B cell (primary cell): ENCODE measurements around the gene ZNF534. TPM values are rescaled to one million over a fixed set of nuclear protein-coding genes. Genes with fewer than 3 reads are reported as not detected.
"Not testable (repeated sequence)": the region's sequence is repeated elsewhere in the genome, so short reads cannot be mapped to it uniquely, and the experiment has no call there.

Source experiments
- ATAC-seq: fragments of 200-7000 bp; cut with Tn5 transposase; one replicate; pipeline ENCODE4 v1.10.0; 2021; ENCODE audit warnings: low read depth, mild to moderate bottlenecking, moderate number of reproducible peaks, moderate library complexity
- CTCF ChIA-PET: fragments of 350-600 bp; sonication (Branson Sonifier 250); formaldehyde crosslinking; loops from one replicate; lab custom pipeline; 2021; ENCODE audit warnings: antibody characterized with exemption, inconsistent platforms; lab: Charles Lee
- POLR2A ChIA-PET: fragments of 350-600 bp; sonication (Branson Sonifier 250); formaldehyde crosslinking; loops from one replicate; lab custom pipeline; 2021; ENCODE audit warnings: antibody characterized with exemption; lab: Charles Lee
- DNase-seq: peaks from one replicate; pipeline ENCODE4 v3.0.0; 2013
- H2AFZ ChIP-seq: 2 replicates; pipeline ENCODE4 v1.6.1; 2012; ENCODE audit warnings: mild to moderate bottlenecking, low read depth, low read length; ENCODE audit not compliant: insufficient read depth, poor library complexity, severe bottlenecking
- H3K27ac ChIP-seq, 2 donors: 1 replicate in 1 of 2; 2 replicates in 1 of 2; pipeline ENCODE4 v1.5.1; 2012 to 2013; ENCODE audit warnings: low read length in 2 of 2, mild to moderate bottlenecking in 2 of 2, moderate library complexity in 1 of 2
- H3K27me3 ChIP-seq, 4 experiments: fragments of 200-600 bp in 1 of 4; sonication (generic) in 1 of 4; replicated peaks in 1 of 4; 1 replicate in 2 of 4; 2 replicates in 2 of 4; pipeline versions ENCODE4 v1.6.1 to v1.7.0; 2013 to 2016; ENCODE audit warnings: low read length in 3 of 4, mild to moderate bottlenecking in 2 of 4, mixed read lengths in 1 of 4, moderate library complexity in 1 of 4; ENCODE audit not compliant: insufficient read depth in 4 of 4, control insufficient read depth in 3 of 4; ENCODE audit errors: control extremely low read depth in 1 of 4
- H3K36me3 ChIP-seq, 2 experiments: replicated peaks in 1 of 2; 1 replicate in 1 of 2; 2 replicates in 1 of 2; pipeline versions ENCODE4 v1.6.1 to v1.7.1; 2013; ENCODE audit warnings: low read length in 1 of 2; ENCODE audit not compliant: insufficient read depth in 2 of 2, control insufficient read depth in 1 of 2; ENCODE audit errors: control extremely low read depth in 1 of 2, extremely low read depth in 1 of 2
- H3K4me1 ChIP-seq, 2 donors: fragments of 200-600 bp in 1 of 2; sonication (generic) in 1 of 2; 1 replicate in 1 of 2; 2 replicates in 1 of 2; pipeline versions ENCODE4 v1.5.1 to v1.6.1; 2013 to 2017; ENCODE audit warnings: low read length in 2 of 2; ENCODE audit not compliant: control insufficient read depth in 2 of 2, insufficient read depth in 2 of 2
- H3K4me2 ChIP-seq: replicated peaks from 2 replicates; pipeline ENCODE3; 2012; ENCODE audit warnings: mild to moderate bottlenecking, low read depth, low read length; ENCODE audit not compliant: poor library complexity, severe bottlenecking
- H3K4me3 ChIP-seq, 5 experiments: fragments of 200-600 bp in 1 of 5; sonication (generic) in 1 of 5; 1 replicate in 3 of 5; 2 replicates in 2 of 5; pipeline versions ENCODE4 v1.5.1 to v1.7.0; 2011 to 2016; ENCODE audit warnings: low read length in 4 of 5, mild to moderate bottlenecking in 4 of 5, low read depth in 2 of 5, control low read depth in 1 of 5, moderate library complexity in 1 of 5; ENCODE audit not compliant: insufficient read depth in 1 of 5; ENCODE audit errors: control extremely low read depth in 1 of 5, extremely low read depth in 1 of 5
- H3K79me2 ChIP-seq: fragments of 200-600 bp; sonication (generic); one replicate; pipeline ENCODE4 v1.6.0; 2016; ENCODE audit warnings: low read length; ENCODE audit not compliant: control insufficient read depth, insufficient read depth
- H3K9ac ChIP-seq: fragments of 200-600 bp; sonication (generic); 2 replicates; pipeline ENCODE4 v1.6.1; 2017; ENCODE audit warnings: mild to moderate bottlenecking, low read length, moderate library complexity
- H3K9me3 ChIP-seq, 3 donors: one replicate each; pipeline versions ENCODE4 v1.6.1 to v1.7.1; 2013; ENCODE audit warnings: low read length in 2 of 3; ENCODE audit not compliant: control insufficient read depth in 2 of 3, insufficient read depth in 1 of 3; ENCODE audit errors: control extremely low read depth in 1 of 3
- H4K20me1 ChIP-seq: 2 replicates; pipeline ENCODE4 v1.6.0; 2012; ENCODE audit warnings: mild to moderate bottlenecking, low read length; ENCODE audit not compliant: insufficient read depth, control insufficient read depth, poor library complexity, severe bottlenecking
- H3K27ac Mint-ChIP-seq: one replicate; pipeline ENCODE4 v1.8.0; 2021; ENCODE audit warnings: mixed read lengths
- H3K27me3 Mint-ChIP-seq: one replicate; pipeline ENCODE4 v1.8.0; 2021; ENCODE audit warnings: mixed read lengths
- H3K4me1 Mint-ChIP-seq: one replicate; pipeline ENCODE4 v1.8.0; 2021; ENCODE audit warnings: mixed read lengths
- H3K4me3 Mint-ChIP-seq: one replicate; pipeline ENCODE4 v1.8.0; 2021; ENCODE audit warnings: mixed read lengths
- H3K9me3 Mint-ChIP-seq: one replicate; pipeline ENCODE4 v1.8.0; 2022; ENCODE audit warnings: mixed read lengths; ENCODE audit not compliant: insufficient read depth
- EZH2 ChIP-seq: IDR thresholded peaks from 2 replicates; pipeline ENCODE4 v1.6.1; 2012; ENCODE audit warnings: borderline replicate concordance, low read depth, mild to moderate bottlenecking, moderate library complexity, low read length; ENCODE audit not compliant: insufficient read depth, poor library complexity, severe bottlenecking
- WGBS: methylation state at CpG from one replicate; pipeline ENCODE4 v1.1.5; 2013; ENCODE audit warnings: missing lambda C conversion rate; ENCODE audit not compliant: insufficient coverage; 5-methylcytosine and 5-hydroxymethylcytosine counted together
- intact Hi-C: fragments of 100-400 bp; cut with micrococcal nuclease; formaldehyde crosslinking; loops from one replicate; pipeline ENCODE4 v1.10.0; 2022
- polyA plus RNA-seq: library from polyadenylated mRNA; depleted of rRNA; stranded (reverse); fragments of >200 nt; gene quantifications from 2 replicates; pipeline ENCODE4 v1.2.3, GENCODE V29; 2012
- total RNA-seq, 2 donors: library from RNA; stranded (reverse); fragments of 120-200 nt in 1 of 2; gene quantifications; 1 replicate in 1 of 2; 2 replicates in 1 of 2; pipeline versions ENCODE4 v1.2.3 to v1.2.4, GENCODE V29; 2013 to 2022
- TF ChIP-seq, protein P1 (sequence below): fragments of 200-600 bp; IDR thresholded peaks from one replicate; pipeline ENCODE4 v1.8.0; 2022; ENCODE audit warnings: antibody characterized with exemption, mild to moderate bottlenecking

The ZNF534 gene
- total and polyA plus RNA-seq, 2 donors (not counting 1 experiment from before 2014, with no cell fraction given): 0.04 TPM; not detected in 1

DNA sequence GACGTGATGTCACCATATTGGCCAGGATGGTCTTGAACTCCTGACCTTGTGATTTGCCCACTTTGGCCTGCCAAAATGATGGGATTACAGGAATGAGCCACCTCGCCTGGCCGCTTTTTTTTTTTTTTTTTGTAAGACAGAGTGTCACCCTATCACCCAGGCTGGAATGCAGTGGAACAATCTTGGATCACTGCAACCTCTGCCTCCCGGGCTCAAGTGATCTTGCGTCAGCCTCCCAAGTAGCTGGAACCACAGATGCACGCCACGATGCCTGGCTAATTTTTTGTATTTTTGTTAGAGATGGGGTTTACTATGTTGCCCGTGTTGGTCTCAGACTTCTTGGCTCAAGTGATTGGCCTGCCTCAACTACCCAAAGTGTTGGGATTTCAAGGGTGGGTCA lies 69.6 kb downstream of the ZNF534 start:
- no peak overlapping the region for H2AFZ ChIP-seq
- Mint-ChIP-seq H3K4me3 (no peak overlapping the region), H3K4me1 (no peaks in the 10 kb centered on the region), H3K9me3 (peaks cover 20% of the 10 kb centered on the region), H3K27me3 (no peaks in the 10 kb centered on the region), H3K27ac (no peak overlapping the region)
- no peak overlapping the region for H3K4me2 ChIP-seq
- H3K79me2 ChIP-seq: no peaks in the 10 kb centered on the region
- WGBS: 98% methylated on average over 8 of the region's 8 CpGs
- H3K4me1 ChIP-seq: no peaks in the 10 kb centered on the region
- H3K27me3 ChIP-seq: no peaks in the 10 kb centered on the region
- no peak overlapping the region for H3K27ac ChIP-seq
- CTCF ChIA-PET: no interaction called here
- H3K4me3 ChIP-seq: no peak overlapping the region
- peaks cover 0 to 81% (median 6%) of the 10 kb centered on the region in 3 donors for H3K9me3 ChIP-seq
- H3K9ac ChIP-seq: no peak overlapping the region
- TF ChIP-seq EZH2: no peak
- TF ChIP-seq, protein P1, sequence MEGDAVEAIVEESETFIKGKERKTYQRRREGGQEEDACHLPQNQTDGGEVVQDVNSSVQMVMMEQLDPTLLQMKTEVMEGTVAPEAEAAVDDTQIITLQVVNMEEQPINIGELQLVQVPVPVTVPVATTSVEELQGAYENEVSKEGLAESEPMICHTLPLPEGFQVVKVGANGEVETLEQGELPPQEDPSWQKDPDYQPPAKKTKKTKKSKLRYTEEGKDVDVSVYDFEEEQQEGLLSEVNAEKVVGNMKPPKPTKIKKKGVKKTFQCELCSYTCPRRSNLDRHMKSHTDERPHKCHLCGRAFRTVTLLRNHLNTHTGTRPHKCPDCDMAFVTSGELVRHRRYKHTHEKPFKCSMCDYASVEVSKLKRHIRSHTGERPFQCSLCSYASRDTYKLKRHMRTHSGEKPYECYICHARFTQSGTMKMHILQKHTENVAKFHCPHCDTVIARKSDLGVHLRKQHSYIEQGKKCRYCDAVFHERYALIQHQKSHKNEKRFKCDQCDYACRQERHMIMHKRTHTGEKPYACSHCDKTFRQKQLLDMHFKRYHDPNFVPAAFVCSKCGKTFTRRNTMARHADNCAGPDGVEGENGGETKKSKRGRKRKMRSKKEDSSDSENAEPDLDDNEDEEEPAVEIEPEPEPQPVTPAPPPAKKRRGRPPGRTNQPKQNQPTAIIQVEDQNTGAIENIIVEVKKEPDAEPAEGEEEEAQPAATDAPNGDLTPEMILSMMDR: no peak
- DNase-seq (no peak), ATAC-seq (no peak)
- H4K20me1 ChIP-seq: no peaks in the 10 kb centered on the region
- POLR2A ChIA-PET: no interaction called here
- no peaks in the 10 kb centered on the region for H3K36me3 ChIP-seq
- intact Hi-C loops: no loop called here

DNA sequence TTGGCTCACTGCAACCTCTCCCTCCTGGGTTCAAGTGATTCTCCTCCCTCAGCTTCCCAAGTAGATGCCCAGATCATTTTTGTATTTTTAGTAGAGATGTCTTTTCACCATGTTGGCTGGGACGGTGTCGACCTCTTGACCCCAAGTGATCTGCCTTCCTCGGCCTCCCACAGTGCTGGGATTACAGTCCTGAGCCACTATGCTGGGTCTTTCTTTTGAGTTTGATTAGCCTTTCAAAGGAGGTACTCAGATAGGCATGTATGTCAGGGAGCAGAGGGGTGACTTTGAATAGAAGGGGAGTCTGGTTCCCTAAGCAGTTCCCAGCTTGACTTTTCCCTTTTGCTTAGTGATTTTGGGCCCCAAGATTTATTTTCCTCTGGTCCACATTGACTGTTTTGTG lies 71.5 kb downstream of the ZNF534 start:
- H3K27me3 Mint-ChIP-seq, H2AFZ ChIP-seq, H3K36me3 ChIP-seq, DNase-seq, H3K4me1 ChIP-seq, H3K79me2 ChIP-seq, H4K20me1 ChIP-seq, H3K27ac Mint-ChIP-seq, H3K4me2 ChIP-seq, H3K27me3 ChIP-seq, H3K4me3 Mint-ChIP-seq, H3K9ac ChIP-seq, CTCF ChIA-PET, POLR2A ChIA-PET, H3K4me1 Mint-ChIP-seq, H3K27ac ChIP-seq, ATAC-seq, H3K4me3 ChIP-seq, intact Hi-C loops: not testable (repeated sequence)
- 60% methylated on average over 1 of the region's 3 CpGs for WGBS
- peaks cover 14% of the 10 kb centered on the region for H3K9me3 Mint-ChIP-seq
- H3K9me3 ChIP-seq: peaks cover 0 to 74% (median 4%) of the 10 kb centered on the region in 3 donors

DNA sequence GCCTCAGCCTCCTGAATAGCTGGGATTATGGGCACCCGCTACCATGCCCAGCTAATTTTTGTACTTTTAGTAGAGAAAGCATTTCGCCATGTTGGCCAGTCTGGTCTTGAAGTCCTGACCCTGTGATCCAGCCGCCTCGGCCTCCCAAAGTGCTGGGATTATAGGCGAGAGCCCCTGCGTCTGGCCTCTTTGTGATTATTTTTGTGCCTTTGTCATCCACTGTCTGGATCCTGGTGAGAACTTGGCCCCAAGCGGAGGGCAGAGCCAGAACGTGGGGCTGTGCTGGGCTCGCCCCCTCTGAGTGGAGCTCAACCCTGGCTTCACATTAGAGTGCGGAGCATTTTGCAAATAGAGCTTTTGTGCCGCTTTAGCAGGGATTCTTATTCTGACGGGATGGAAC lies 72.0 kb downstream of the ZNF534 start:
- H3K4me3 ChIP-seq, H3K9ac ChIP-seq, H4K20me1 ChIP-seq, CTCF ChIA-PET, H3K27ac ChIP-seq, ATAC-seq, H3K27me3 ChIP-seq, H3K27me3 Mint-ChIP-seq, H2AFZ ChIP-seq, POLR2A ChIA-PET, DNase-seq, H3K36me3 ChIP-seq, H3K4me2 ChIP-seq, H3K4me1 ChIP-seq, H3K79me2 ChIP-seq, intact Hi-C loops, H3K27ac Mint-ChIP-seq, H3K4me1 Mint-ChIP-seq, H3K4me3 Mint-ChIP-seq: not testable (repeated sequence)
- 90% methylated on average over 12 of the region's 12 CpGs for WGBS
- peaks cover 11% of the 10 kb centered on the region for H3K9me3 Mint-ChIP-seq
- H3K9me3 ChIP-seq: peaks cover 0 to 77% (median 4%) of the 10 kb centered on the region in 3 donors
